KMS-11 (cell line): Measurements from ENCODE around the gene MACROD2.

Experiments
- H2AFZ ChIP-seq: fragments of 200-600 bp; sonication (generic); 2 replicates; pipeline ENCODE4 v1.6.1; 2016; ENCODE audit warnings: antibody characterized with exemption, mixed run types, low read depth
- H3K27ac ChIP-seq: fragments of 200-600 bp; sonication (generic); 2 replicates; pipeline ENCODE4 v1.6.1; 2016; ENCODE audit warnings: mild to moderate bottlenecking, mixed run types
- H3K27me3 ChIP-seq: fragments of 200-600 bp; sonication (generic); 2 replicates; pipeline ENCODE4 v1.6.1; 2017; ENCODE audit warnings: mild to moderate bottlenecking, low read depth, mixed run types, moderate library complexity; ENCODE audit not compliant: insufficient read depth
- H3K36me3 ChIP-seq: fragments of 200-600 bp; sonication (generic); 2 replicates; pipeline ENCODE4 v1.6.1; 2017; ENCODE audit warnings: mild to moderate bottlenecking, mixed run types; ENCODE audit not compliant: insufficient read depth
- H3K4me1 ChIP-seq: fragments of 200-600 bp; sonication (generic); 2 replicates; pipeline ENCODE4 v1.6.1; 2016; ENCODE audit warnings: mild to moderate bottlenecking, low read depth, mixed run types; ENCODE audit not compliant: poor library complexity, severe bottlenecking
- H3K4me2 ChIP-seq: fragments of 200-600 bp; sonication (generic); 2 replicates; pipeline ENCODE4 v1.7.0; 2016; ENCODE audit warnings: mild to moderate bottlenecking, mixed run types
- H3K4me3 ChIP-seq: fragments of 200-600 bp; sonication (generic); IDR thresholded peaks from 2 replicates; pipeline ENCODE4 v1.6.1; 2017; ENCODE audit warnings: low read depth, low read length, mixed read lengths; ENCODE audit not compliant: insufficient read depth
- H3K79me2 ChIP-seq: fragments of 200-600 bp; sonication (generic); 2 replicates; pipeline ENCODE4 v1.6.1; 2016; ENCODE audit warnings: low read depth, mixed run types; ENCODE audit not compliant: insufficient read depth
- H3K9ac ChIP-seq: fragments of 200-600 bp; sonication (generic); 2 replicates; pipeline ENCODE4 v1.6.1; 2016; ENCODE audit warnings: mild to moderate bottlenecking, mixed run types
- H4K20me1 ChIP-seq: fragments of 200-600 bp; sonication (generic); 2 replicates; pipeline ENCODE4 v1.6.1; 2016; ENCODE audit warnings: mild to moderate bottlenecking, mixed run types; ENCODE audit not compliant: insufficient read depth
- TF ChIP-seq, protein P1 (sequence below): fragments of 200-600 bp; sonication (generic); conservative IDR thresholded peaks from 2 replicates; pipeline ENCODE4 v1.6.1; 2017; ENCODE audit warnings: low read depth, mild to moderate bottlenecking, antibody characterized with exemption, low read length, moderate library complexity, mixed read lengths

Gene MACROD2

GRCh38 chr20:16081421-16081820 lies 2086.1 kb downstream of the MACROD2 start:
- H3K27ac ChIP-seq = peak overlapping the region; percentile 48
- no peaks in the 10 kb centered on the region for H3K79me2 ChIP-seq
- no peak overlapping the region for H3K9ac ChIP-seq
- no peaks in the 10 kb centered on the region for H3K36me3 ChIP-seq
- H3K4me3 ChIP-seq = no peak overlapping the region
- H3K4me2 ChIP-seq = peak overlapping the region; percentile 66
- H2AFZ ChIP-seq = peak overlapping the region; percentile 12; the same call in 1 of the 2 replicates
- TF ChIP-seq, protein P1, sequence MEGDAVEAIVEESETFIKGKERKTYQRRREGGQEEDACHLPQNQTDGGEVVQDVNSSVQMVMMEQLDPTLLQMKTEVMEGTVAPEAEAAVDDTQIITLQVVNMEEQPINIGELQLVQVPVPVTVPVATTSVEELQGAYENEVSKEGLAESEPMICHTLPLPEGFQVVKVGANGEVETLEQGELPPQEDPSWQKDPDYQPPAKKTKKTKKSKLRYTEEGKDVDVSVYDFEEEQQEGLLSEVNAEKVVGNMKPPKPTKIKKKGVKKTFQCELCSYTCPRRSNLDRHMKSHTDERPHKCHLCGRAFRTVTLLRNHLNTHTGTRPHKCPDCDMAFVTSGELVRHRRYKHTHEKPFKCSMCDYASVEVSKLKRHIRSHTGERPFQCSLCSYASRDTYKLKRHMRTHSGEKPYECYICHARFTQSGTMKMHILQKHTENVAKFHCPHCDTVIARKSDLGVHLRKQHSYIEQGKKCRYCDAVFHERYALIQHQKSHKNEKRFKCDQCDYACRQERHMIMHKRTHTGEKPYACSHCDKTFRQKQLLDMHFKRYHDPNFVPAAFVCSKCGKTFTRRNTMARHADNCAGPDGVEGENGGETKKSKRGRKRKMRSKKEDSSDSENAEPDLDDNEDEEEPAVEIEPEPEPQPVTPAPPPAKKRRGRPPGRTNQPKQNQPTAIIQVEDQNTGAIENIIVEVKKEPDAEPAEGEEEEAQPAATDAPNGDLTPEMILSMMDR = no peak
- H3K27me3 ChIP-seq = no peaks in the 10 kb centered on the region
- H3K4me1 ChIP-seq = peaks cover 31% of the 10 kb centered on the region
- no peaks in the 10 kb centered on the region for H4K20me1 ChIP-seq

- H3K4me1 ChIP-seq = peaks cover 38% of the 10 kb centered on the region
- no peak overlapping the region for H3K4me3 ChIP-seq
- no peaks in the 10 kb centered on the region for H3K79me2 ChIP-seq
- H3K9ac ChIP-seq = no peak overlapping the region
- H3K36me3 ChIP-seq = no peaks in the 10 kb centered on the region
- no peaks in the 10 kb centered on the region for H4K20me1 ChIP-seq
- no peaks in the 10 kb centered on the region for H3K27me3 ChIP-seq
- H2AFZ ChIP-seq = no peak overlapping the region
- peak overlapping the region; percentile 66; the same call in 1 of the 2 replicates for H3K4me2 ChIP-seq
- H3K27ac ChIP-seq = peak overlapping the region; percentile 48; the same call in 1 of the 2 replicates
- TF ChIP-seq, protein P1 = no peak
Observed at GRCh38 chr20:16082051-16082550, 2086.8 kb downstream of the MACROD2 start.

DNA sequence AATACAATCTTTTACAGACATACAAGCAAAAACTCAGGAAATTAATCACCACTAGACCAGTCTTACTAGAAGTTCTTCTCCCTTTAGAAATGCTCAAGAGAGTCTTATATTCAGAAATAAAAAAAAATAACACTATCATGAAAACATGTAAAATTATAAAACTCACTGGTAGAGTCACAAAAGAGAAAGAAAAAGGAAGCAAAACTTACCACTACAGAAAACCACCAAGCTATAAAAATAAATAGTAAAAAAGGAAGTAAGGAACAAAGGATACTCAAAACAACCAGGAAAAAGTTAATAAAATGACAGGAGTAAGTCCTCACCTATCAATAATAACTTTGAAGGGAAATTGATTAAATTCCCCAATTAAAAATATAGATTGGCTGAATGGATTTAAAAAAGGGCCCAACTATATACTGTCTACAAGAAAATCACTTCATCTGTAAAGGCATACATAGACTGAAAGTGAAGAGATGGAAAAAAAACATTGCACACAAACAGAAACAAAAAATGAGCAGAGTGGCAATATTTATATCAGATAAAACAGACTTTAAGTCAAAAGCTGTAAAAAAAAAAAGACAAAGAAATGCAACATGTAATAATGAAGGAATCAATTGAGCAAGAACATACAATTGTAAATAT lies 2088.4 kb downstream of the MACROD2 start:
- Histone ChIP-seq H3K9ac (no peak overlapping the region), H3K4me3 (no peak overlapping the region), H3K36me3 (no peaks in the 10 kb centered on the region), H3K27ac (no peak overlapping the region), H3K4me1 (peaks cover 38% of the 10 kb centered on the region), H3K79me2 (no peaks in the 10 kb centered on the region), H3K4me2 (no peak overlapping the region), H2AFZ (no peak overlapping the region), H3K27me3 (no peaks in the 10 kb centered on the region), H4K20me1 (no peaks in the 10 kb centered on the region)
- TF ChIP-seq, protein P1 = no peak

DNA sequence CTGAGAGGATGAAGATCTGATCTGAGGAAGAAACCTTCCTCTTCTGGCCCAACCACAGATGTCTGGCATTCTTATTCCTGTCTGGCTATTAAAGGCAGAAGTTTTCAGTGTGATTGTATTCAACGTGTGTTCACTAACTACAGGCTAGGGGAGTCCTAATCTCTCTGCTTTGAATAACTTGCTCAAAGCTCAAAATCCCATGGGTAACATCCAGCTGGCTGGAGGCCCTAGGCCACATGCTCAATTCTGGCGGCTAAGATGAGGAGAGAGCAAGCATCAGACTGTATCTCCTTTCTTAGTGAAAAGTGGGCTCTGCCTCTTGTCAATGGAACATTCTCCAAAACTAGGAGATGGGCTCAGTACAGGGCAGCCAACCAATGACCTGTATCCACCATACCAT lies 2099.9 kb downstream of the MACROD2 start:
- no peak overlapping the region for H3K4me3 ChIP-seq
- H4K20me1 ChIP-seq = no peaks in the 10 kb centered on the region
- no peak overlapping the region for H2AFZ ChIP-seq
- no peaks in the 10 kb centered on the region for H3K27me3 ChIP-seq
- no peak overlapping the region for H3K4me2 ChIP-seq
- no peaks in the 10 kb centered on the region for H3K36me3 ChIP-seq
- no peaks in the 10 kb centered on the region for H3K79me2 ChIP-seq
- H3K9ac ChIP-seq = no peak overlapping the region
- H3K27ac ChIP-seq = no peak overlapping the region
- peaks cover 17% of the 10 kb centered on the region for H3K4me1 ChIP-seq
- TF ChIP-seq, protein P1 = no peak
